ENCODE data around the gene ATAD3B. TPM values are rescaled to one million over a fixed set of nuclear protein-coding genes. Genes with fewer than 3 reads are reported as not detected.
"Not testable (repeated sequence)": the region's sequence is repeated elsewhere in the genome, so short reads cannot be mapped to it uniquely, and the experiment has no call there.

ATAD3B gene
- total RNA-seq, 1 donor from 2014 or later, result 9.0 TPM

GRCh38 chr1:1462318-1462966 lies 9.1 kb upstream of the ATAD3B start:
- ATAC-seq (peak; percentile 68), DNase-seq (ENCODE audit: missing footprints) (peak; percentile 59)
- intact Hi-C loops (cut with DNase I), result no loop called here

GRCh38 chr1:1463312-1463711 lies 8.3 kb upstream of the ATAD3B start:
- intact Hi-C loops (cut with DNase I), result no loop called here
- no peak for ATAC-seq
- no peak for DNase-seq (ENCODE audit: missing footprints)

GRCh38 chr1:1468196-1468985 lies 3.2 kb upstream of the ATAD3B start:
- DNase-seq (ENCODE audit: missing footprints), result peak; percentile 58
- intact Hi-C loops (cut with DNase I); ATAC-seq: not testable (repeated sequence)

GRCh38 chr1:1470626-1471388 lies 758 bp upstream of the ATAD3B start:
- ATAC-seq, result no peak
- intact Hi-C loops (cut with DNase I), result no loop called here
- peak; percentile 6 for DNase-seq (ENCODE audit: missing footprints)

GRCh38 chr1:1472053-1472876 lies 700 bp downstream of the ATAD3B start:
- ATAC-seq; intact Hi-C loops (cut with DNase I): not testable (repeated sequence)
- peak; percentile 40 for DNase-seq (ENCODE audit: missing footprints)

- intact Hi-C loops (cut with DNase I); ATAC-seq: not testable (repeated sequence)
- DNase-seq (ENCODE audit: missing footprints), result peak; percentile 11
Observed at GRCh38 chr1:1476011-1476410, 4.4 kb downstream of the ATAD3B start.

GRCh38 chr1:1477206-1477605 lies 5.6 kb downstream of the ATAD3B start:
- ATAC-seq (no peak), DNase-seq (ENCODE audit: missing footprints) (peak; percentile 55)
- intact Hi-C loops (cut with DNase I), result no loop called here

GRCh38 chr1:1479547-1480487 lies 8.3 kb downstream of the ATAD3B start:
- intact Hi-C loops (cut with DNase I), result no loop called here
- peak; percentile 50 for DNase-seq (ENCODE audit: missing footprints)
- ATAC-seq, result no peak

GRCh38 chr1:1480488-1480867 lies 8.9 kb downstream of the ATAD3B start:
- peak; percentile 52 for DNase-seq (ENCODE audit: missing footprints)
- intact Hi-C loops (cut with DNase I); ATAC-seq: not testable (repeated sequence)

GRCh38 chr1:1481811-1482210 lies 10.2 kb downstream of the ATAD3B start:
- peak; percentile 28 for DNase-seq (ENCODE audit: missing footprints)
- ATAC-seq; intact Hi-C loops (cut with DNase I): not testable (repeated sequence)

GRCh38 chr1:1482856-1483255 lies 11.3 kb downstream of the ATAD3B start:
- intact Hi-C loops (cut with DNase I), result no loop called here
- no peak for ATAC-seq
- DNase-seq (ENCODE audit: missing footprints), result peak; percentile 15

GRCh38 chr1:1483714-1484113 lies 12.1 kb downstream of the ATAD3B start:
- DNase-seq (ENCODE audit: missing footprints) (no peak), ATAC-seq (no peak)
- intact Hi-C loops (cut with DNase I), result no loop called here

GRCh38 chr1:1484976-1485750 lies 13.6 kb downstream of the ATAD3B start:
- ATAC-seq; intact Hi-C loops (cut with DNase I): not testable (repeated sequence)
- peak; percentile 26 for DNase-seq (ENCODE audit: missing footprints)

GRCh38 chr1:1485755-1486317 lies 14.3 kb downstream of the ATAD3B start:
- ATAC-seq; intact Hi-C loops (cut with DNase I): not testable (repeated sequence)
- peak; percentile 66 for DNase-seq (ENCODE audit: missing footprints)

GRCh38 chr1:1487701-1488100 lies 16.1 kb downstream of the ATAD3B start:
- ATAC-seq (no peak), DNase-seq (ENCODE audit: missing footprints) (peak; percentile 23)
- intact Hi-C loops (cut with DNase I), result no loop called here

- ATAC-seq (no peak), DNase-seq (ENCODE audit: missing footprints) (peak; percentile 27)
- intact Hi-C loops (cut with DNase I), result no loop called here
Observed at GRCh38 chr1:1489231-1489630, 17.7 kb downstream of the ATAD3B start.

GRCh38 chr1:1489861-1490260 lies 18.3 kb downstream of the ATAD3B start:
- DNase-seq (ENCODE audit: missing footprints) (peak; percentile 48), ATAC-seq (no peak)
- intact Hi-C loops (cut with DNase I), result no loop called here

All from Right ventricle myocardium inferior (tissue), 1 donor.